ENCODE data around the gene VKORC1.

DNA sequence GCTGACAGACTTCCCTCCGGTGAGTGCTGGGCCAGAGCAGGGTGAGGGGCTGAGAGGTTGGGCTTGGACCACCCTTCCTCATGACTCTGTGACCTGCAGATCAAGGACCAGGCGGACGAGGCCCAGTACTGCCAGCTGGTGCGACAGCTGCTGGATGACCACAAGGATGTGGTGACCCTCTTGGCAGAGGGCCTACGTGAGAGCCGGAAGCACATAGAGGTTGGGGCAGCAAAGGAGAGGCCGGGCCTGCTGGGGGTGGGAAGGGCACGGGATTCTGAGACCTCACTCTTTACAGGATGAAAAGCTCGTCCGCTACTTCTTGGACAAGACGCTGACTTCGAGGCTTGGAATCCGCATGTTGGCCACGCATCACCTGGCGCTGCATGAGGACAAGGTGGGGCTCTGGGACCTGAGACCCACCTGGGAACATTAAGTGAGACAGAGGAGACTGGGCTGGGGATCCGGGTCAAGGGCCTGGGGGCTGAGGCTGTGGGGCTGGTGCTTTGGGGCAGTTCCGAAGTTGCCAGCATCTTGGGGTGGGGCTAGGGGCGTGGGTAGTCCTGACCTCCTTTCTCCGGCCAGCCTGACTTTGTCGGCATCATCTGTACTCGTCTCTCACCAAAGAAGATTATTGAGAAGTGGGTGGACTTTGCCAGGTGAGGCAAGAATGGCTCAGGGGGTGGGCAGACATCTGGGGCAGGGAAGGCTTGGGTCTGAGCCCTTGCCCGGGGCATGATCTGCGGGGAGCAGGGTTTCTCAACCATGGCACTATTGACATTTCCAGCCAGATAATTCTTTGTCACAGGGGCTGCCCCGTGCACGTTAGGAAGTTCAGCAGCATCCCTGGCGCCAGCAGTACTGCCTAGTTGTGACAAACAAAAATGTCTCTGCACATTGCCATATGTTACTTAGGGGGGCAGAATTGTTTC is 15.8 kb upstream of the VKORC1 start:
- TF ChIP-seq EZH2 (IDR thresholded peaks at IDR 0.05; ENCODE audit: low read length, unreplicated experiment): no peak
- TF ChIP-seq, protein P1, sequence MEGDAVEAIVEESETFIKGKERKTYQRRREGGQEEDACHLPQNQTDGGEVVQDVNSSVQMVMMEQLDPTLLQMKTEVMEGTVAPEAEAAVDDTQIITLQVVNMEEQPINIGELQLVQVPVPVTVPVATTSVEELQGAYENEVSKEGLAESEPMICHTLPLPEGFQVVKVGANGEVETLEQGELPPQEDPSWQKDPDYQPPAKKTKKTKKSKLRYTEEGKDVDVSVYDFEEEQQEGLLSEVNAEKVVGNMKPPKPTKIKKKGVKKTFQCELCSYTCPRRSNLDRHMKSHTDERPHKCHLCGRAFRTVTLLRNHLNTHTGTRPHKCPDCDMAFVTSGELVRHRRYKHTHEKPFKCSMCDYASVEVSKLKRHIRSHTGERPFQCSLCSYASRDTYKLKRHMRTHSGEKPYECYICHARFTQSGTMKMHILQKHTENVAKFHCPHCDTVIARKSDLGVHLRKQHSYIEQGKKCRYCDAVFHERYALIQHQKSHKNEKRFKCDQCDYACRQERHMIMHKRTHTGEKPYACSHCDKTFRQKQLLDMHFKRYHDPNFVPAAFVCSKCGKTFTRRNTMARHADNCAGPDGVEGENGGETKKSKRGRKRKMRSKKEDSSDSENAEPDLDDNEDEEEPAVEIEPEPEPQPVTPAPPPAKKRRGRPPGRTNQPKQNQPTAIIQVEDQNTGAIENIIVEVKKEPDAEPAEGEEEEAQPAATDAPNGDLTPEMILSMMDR (conservative IDR thresholded peaks at IDR 0.05; ENCODE audit: low read depth, low read length): no peak

Measured in PC-3 (cell line).